ENCODE results near the gene HYDIN.

DNA sequence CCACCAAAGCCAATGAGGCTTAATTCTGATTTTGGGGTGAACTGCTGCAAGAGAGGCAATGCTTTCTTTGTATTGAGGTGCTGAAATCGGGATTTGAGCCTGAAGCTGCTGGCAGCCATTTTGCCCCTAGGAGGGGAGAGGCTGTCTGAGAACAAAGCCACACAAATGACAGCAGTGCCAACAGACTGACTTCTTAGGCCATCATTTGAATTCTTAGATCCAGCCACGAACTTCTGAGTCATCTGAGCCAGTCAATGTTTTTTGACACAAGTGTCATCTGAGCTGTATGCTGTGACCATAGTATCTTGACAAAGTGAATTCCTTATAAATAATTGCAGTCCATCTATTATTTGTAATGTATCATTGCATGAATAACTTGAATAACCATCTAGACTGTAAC is 29.0 kb downstream of the HYDIN start:
- TF ChIP-seq PYGO2 (tag; IDR thresholded peaks at IDR 0.05) (no peak), JUNB (CRISPR knock-in tag; conservative IDR thresholded peaks at IDR 0.05) (no peak), HNRNPL (IDR thresholded peaks at IDR 0.05; ENCODE audit: low read depth, low read length) (no peak), ZNF311 (CRISPR knock-in tag; IDR thresholded peaks at IDR 0.05) (no peak), CBX8 (IDR thresholded peaks at IDR 0.05; ENCODE audit: borderline replicate concordance, extremely low read depth, low read depth, low read length, poor library complexity, severe bottlenecking) (no peak), CEBPG (CRISPR knock-in tag; IDR thresholded peaks at IDR 0.05) (no peak), CEBPG (tag; conservative IDR thresholded peaks at IDR 0.05 in 1 of 2, IDR thresholded peaks at IDR 0.05 in 1 of 2) (no peak), FOS (IDR thresholded peaks at IDR 0.05; ENCODE audit: extremely low read depth, insufficient read length) (no peak), HNRNPK (IDR thresholded peaks at IDR 0.05; ENCODE audit: low read depth, low read length, poor library complexity, severe bottlenecking) (no peak)
